Subcutaneous abdominal adipose tissue (tissue), 5 donors: ENCODE measurements around the gene TSLP.

ENCODE experiments used
- H3K27ac ChIP-seq: one replicate; pipeline ENCODE4 v1.7.0; 2013; ENCODE audit warnings: low read depth, mild to moderate bottlenecking, inconsistent platforms, low read length, moderate library complexity
- H3K27me3 ChIP-seq, 5 donors: one replicate each; pipeline ENCODE4 v1.7.0; 2013; ENCODE audit warnings: low read length in 5 of 5, inconsistent platforms in 1 of 5; ENCODE audit not compliant: control insufficient read depth in 5 of 5, insufficient read depth in 4 of 5
- H3K36me3 ChIP-seq, 5 donors: one replicate each; pipeline ENCODE4 v1.7.0; 2013; ENCODE audit warnings: low read length in 5 of 5; ENCODE audit not compliant: control insufficient read depth in 5 of 5, insufficient read depth in 5 of 5
- H3K4me1 ChIP-seq, 5 donors: one replicate each; pipeline ENCODE4 v1.7.0; 2013; ENCODE audit warnings: low read length in 5 of 5, mild to moderate bottlenecking in 3 of 5, moderate library complexity in 1 of 5; ENCODE audit not compliant: control insufficient read depth in 5 of 5, insufficient read depth in 5 of 5
- H3K4me3 ChIP-seq, 5 donors: one replicate each; pipeline ENCODE4 v1.7.0; 2013; ENCODE audit warnings: low read length in 5 of 5, low read depth in 1 of 5
- H3K9ac ChIP-seq, 5 donors: one replicate each; pipeline ENCODE4 v1.7.0; 2013; ENCODE audit warnings: low read length in 5 of 5, mild to moderate bottlenecking in 4 of 5, moderate library complexity in 3 of 5
- H3K9me3 ChIP-seq, 5 donors: one replicate each; pipeline ENCODE4 v1.7.0; 2013; ENCODE audit warnings: low read length in 5 of 5; ENCODE audit not compliant: control insufficient read depth in 5 of 5
- donor health status: healthy.
- donor health status: healthy.
- donor health status: healthy.
- donor health status: healthy.
- donor health status: healthy.

The TSLP gene

DNA sequence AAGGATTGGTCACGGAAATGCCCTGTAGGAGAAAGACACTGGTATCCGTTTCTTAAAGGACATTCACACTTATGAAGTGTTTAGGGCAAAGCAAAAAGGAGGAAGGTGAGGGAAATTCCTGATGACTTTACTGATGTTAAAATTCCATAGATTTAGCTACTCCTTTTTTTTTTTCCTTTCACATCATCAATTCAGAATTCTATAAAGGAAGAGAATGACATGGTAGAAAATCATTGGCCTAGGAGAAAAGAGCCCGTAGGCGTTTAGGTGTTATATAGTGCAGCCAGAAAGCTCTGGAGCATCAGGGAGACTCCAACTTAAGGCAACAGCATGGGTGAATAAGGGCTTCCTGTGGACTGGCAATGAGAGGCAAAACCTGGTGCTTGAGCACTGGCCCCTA is at the start of gene TSLP:
Gene TSLP (plus strand): TSS at position 301 of the 400 bp plus-strand sequence. CDS start 178 bp downstream, outside the sequence.
- H3K4me1 ChIP-seq, result peaks cover 0 to 46% (median 37%) of the 10 kb centered on the region in 5 donors
- H3K4me3 ChIP-seq, result peak within 1 kb of the TSS in 4 of 5 donors; percentile 52 to 79 (median 76)
- H3K27me3 ChIP-seq, result peaks cover 0 to 16% (median 7%) of the 10 kb centered on the region in 5 donors
- H3K9me3 ChIP-seq, result no peaks in the 10 kb centered on the region
- peak within 1 kb of the TSS; percentile 74 for H3K27ac ChIP-seq
- peak within 1 kb of the TSS in 3 of 5 donors; percentile 53 to 77 (median 77) for H3K9ac ChIP-seq
- H3K36me3 ChIP-seq, result no peaks in the 10 kb centered on the region

DNA sequence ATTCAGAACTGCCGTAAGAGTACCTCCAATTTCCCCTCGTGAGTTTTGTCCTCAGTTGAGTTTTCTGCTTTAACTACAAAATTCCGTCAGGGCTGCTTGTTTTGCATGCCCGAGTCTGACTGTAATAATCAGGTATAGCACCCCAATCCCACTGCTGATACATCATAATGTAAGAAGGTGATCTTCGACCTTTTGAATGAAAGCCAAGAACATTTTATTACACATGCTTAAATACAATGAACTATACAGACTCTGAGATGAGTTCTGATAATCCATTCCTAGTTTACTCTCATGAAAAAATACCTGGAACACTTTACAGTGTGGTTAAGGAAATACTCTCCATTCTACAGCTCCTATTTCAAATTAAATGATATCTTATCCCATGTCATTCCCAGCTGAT is 49.2 kb upstream of the TSLP start:
- Histone ChIP-seq H3K4me3 (no peak overlapping the region), H3K36me3 (no peaks in the 10 kb centered on the region), H3K4me1 (no peaks in the 10 kb centered on the region), H3K27ac (no peak overlapping the region), H3K27me3 (no peaks in the 10 kb centered on the region), H3K9ac (no peak overlapping the region), H3K9me3 (no peaks in the 10 kb centered on the region)

DNA sequence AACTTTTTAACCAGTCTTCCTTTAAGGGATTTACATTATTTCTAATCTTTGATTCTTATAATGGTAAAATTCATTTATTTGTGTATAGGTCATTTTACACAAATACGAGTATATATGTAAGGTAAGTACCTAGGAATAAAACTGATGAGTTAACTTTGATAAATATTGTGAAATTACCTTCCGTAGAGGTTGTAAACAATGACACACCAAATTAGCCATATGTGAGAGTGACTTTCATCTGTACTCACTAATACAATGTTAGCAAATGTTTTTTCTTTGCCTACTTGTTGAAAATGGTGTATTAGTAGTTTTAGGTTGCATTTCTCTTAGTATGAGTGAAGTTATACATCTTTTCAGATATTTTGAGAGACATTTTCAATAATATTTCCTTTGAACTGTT is 42.6 kb upstream of the TSLP start:
- Histone ChIP-seq H3K4me1 (no peaks in the 10 kb centered on the region), H3K9me3 (no peaks in the 10 kb centered on the region), H3K27ac (no peak overlapping the region), H3K4me3 (no peak overlapping the region), H3K9ac (no peak overlapping the region), H3K36me3 (no peaks in the 10 kb centered on the region), H3K27me3 (no peaks in the 10 kb centered on the region)

DNA sequence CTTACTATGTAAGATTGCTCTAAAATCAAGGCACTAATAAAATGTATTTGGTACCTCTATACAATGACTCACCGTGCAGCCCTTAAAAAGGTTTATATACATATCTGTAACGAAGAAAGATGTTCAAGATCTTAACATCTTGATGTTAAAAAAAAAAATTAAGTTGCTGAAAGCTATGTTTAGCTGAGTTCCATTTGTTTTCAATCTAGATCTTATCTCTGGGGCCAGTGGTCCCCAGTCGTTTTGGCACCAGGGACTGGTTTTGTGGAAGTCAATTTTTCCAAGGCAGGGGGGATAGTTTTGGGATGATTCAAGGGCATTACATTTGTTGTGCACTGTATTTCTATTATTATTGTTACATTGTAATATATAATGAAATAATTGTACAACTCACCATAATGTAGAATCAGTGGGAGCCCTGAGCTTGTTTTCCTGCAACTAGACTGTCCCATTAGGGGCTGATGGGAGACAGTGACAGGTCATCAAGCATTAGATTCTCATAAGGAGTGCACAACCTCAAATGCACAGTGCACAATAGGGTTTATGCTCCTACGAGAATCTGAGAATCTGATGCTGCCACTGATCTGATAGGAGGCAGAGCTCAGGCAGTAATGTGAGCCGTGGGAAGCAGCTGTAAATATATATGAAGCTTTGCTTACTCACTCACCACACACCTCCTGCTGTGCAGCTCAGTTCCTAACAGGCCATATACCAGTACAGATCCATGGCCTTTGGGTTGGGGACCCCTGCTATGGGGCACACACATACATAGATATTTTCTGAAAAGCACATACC is 27.6 kb upstream of the TSLP start:
- H3K27me3 ChIP-seq, result no peaks in the 10 kb centered on the region
- peaks cover 0 to 4% (median 0%) of the 10 kb centered on the region in 5 donors for H3K9me3 ChIP-seq
- H3K4me1 ChIP-seq, result no peaks in the 10 kb centered on the region
- H3K27ac ChIP-seq, result no peak overlapping the region
- H3K9ac ChIP-seq, result no peak overlapping the region
- H3K36me3 ChIP-seq, result no peaks in the 10 kb centered on the region
- no peak overlapping the region for H3K4me3 ChIP-seq

DNA sequence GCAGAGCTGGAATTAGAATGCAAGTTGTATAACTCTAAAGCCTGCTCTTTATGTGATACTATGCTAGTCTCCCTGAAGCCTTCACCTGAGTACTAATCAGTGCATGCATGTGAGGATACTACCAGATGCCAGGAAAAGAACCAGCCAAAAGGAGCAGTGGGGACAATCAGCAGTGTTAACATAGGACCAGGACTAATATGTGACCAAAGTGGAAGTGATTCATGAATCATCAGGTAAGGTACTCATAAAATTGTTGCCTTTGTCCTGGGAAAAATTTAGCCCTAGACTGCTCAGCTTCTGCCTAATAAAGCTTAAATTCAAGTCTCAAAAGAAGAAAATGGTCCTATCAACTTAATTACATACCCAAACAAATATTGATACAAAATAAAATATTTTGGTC is 13.4 kb upstream of the TSLP start:
- Histone ChIP-seq H3K27me3 (peaks cover 0 to 4% (median 0%) of the 10 kb centered on the region in 5 donors), H3K4me3 (no peak overlapping the region)

DNA sequence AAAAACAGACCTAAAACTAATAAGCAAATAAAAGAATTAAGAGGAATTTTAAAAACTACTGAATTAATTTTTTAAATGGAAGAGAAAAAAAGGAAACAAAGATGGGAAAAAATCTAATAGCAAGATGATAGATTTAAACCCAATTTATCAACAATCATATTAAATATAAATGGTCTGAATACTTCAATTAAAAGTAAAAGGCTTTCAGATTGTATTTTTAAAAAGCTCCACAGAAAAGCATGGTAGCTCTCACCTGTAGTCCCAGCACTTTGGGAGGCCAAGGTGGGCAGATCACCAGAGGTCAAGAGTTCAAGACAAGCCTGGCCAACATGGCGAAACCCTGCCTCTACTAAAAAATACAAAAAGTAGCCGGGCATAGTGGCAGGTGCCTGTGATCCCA is 11.3 kb upstream of the TSLP start:
- no peak overlapping the region for H3K4me3 ChIP-seq
- peaks cover 0 to 2% (median 0%) of the 10 kb centered on the region in 5 donors for H3K9me3 ChIP-seq
- peaks cover 0 to 4% (median 0%) of the 10 kb centered on the region in 5 donors for H3K27me3 ChIP-seq
- no peaks in the 10 kb centered on the region for H3K4me1 ChIP-seq
- no peak overlapping the region for H3K27ac ChIP-seq
- no peaks in the 10 kb centered on the region for H3K36me3 ChIP-seq
- no peak overlapping the region for H3K9ac ChIP-seq

More for the DNA sequence above, 13.4 kb upstream of the TSLP start:
- Histone ChIP-seq H3K9ac (no peak overlapping the region), H3K4me1 (no peaks in the 10 kb centered on the region), H3K27ac (no peak overlapping the region), H3K36me3 (no peaks in the 10 kb centered on the region), H3K9me3 (peaks cover 0 to 2% (median 0%) of the 10 kb centered on the region in 5 donors)

DNA sequence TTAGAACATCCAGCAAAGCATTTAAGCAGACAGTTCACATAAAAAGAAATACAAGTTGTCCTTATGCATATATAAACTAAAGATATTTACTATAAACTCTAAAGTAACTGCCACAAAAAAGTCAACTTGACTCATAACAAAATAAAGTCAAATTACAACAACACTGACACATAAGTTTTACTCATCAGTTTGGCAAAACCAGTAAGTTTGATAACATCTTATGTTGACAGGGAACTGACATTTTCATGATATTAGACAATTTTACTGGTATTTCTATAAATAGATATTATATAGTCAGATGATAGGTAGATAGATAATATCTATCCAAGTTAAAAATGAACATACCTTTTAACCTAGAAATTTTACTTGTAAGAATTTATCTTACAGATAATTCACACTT is 9.9 kb upstream of the TSLP start:
- no peaks in the 10 kb centered on the region for H3K36me3 ChIP-seq
- no peak overlapping the region for H3K27ac ChIP-seq
- no peak overlapping the region for H3K9ac ChIP-seq
- peaks cover 0 to 9% (median 0%) of the 10 kb centered on the region in 5 donors for H3K4me1 ChIP-seq
- H3K27me3 ChIP-seq, result peaks cover 0 to 4% (median 0%) of the 10 kb centered on the region in 5 donors
- peaks cover 0 to 2% (median 0%) of the 10 kb centered on the region in 5 donors for H3K9me3 ChIP-seq
- no peak overlapping the region for H3K4me3 ChIP-seq

DNA sequence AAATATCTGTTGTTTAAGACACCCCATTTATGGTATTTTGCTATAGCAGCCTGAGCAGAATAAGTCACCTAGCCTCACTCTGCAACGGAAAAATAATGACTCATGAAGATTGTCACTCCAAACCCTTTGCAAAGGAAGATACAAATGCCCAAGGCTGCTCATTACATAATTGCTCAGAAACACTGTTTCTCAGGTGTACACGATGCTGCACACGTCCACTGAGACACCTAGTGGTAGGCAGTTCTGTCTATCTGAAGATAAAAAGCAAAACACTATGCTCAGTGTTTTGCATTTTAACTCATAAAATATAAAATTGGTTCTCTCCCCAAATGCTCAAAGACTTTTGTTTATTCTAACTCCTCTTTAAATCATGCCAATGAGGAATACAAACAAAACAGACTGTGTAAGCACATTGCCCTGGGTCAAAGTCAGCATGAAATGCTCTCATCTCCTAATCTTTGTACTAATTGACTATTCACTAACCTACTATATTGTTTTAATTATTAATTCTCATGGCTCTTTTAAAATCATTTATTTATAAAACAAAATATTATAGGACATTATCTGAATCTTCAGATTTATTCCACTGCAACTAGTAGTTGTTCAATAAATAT is 7.7 kb upstream of the TSLP start:
- Histone ChIP-seq H3K36me3 (no peaks in the 10 kb centered on the region), H3K9me3 (peaks cover 0 to 2% (median 0%) of the 10 kb centered on the region in 5 donors), H3K4me1 (peaks cover 0 to 21% (median 0%) of the 10 kb centered on the region in 5 donors), H3K9ac (no peak overlapping the region), H3K27ac (no peak overlapping the region), H3K4me3 (no peak overlapping the region), H3K27me3 (peaks cover 0 to 11% (median 0%) of the 10 kb centered on the region in 5 donors)

DNA sequence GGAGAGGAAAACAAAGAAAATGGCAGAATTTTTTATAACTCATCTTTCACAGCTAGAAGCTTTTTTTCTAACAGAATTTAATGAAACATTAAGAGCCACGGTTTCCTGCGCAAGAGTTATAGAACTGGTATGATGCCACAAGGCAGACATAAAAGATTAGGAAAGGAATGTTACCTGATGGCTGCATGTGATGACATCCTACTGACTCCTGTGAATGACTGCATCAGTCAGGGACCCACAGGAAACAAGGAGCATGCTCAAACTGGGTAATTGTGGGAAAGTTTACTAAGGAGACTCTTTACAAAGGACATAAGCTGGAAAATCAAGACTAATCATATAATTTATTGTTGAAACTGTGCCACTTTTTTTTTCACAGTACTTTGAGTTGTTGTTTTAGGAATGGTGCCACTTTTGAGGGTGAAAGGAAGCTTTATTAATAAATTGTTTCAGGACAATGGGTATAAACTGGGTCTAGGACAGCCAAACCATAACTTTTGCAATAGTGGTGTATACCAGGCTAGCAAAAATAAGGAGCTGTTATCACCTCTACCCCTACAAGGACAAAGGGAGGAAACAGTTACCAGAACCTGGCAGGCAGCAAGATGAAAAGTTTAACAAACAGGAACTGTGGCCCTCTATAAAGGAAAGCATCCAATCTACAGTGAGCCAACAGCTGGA is 5.1 kb upstream of the TSLP start:
- Histone ChIP-seq H3K9ac (no peak overlapping the region), H3K9me3 (no peaks in the 10 kb centered on the region), H3K4me3 (no peak overlapping the region), H3K4me1 (peaks cover 0 to 28% (median 11%) of the 10 kb centered on the region in 5 donors), H3K27me3 (peaks cover 0 to 16% (median 7%) of the 10 kb centered on the region in 5 donors), H3K36me3 (no peaks in the 10 kb centered on the region), H3K27ac (no peak overlapping the region)

DNA sequence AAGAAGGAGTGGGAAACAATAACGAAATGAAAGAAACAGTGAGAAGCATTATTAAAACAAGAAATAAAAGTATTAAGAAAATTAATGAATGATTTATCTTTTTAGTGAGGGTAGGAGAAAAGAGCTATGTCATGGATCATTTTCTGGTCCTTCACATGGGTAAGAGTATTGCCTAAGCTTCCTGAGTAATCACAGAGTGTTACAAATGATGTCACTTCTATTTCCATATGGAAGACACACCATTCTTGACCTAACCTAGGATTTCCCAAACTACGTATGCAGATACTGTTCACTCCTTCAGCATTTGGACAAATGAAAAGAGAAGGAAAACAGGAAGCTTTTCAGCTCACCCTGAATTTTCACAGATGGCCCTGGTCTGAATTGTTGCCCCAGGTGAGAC is 3.3 kb upstream of the TSLP start:
- H3K4me3 ChIP-seq, result no peak overlapping the region
- H3K9ac ChIP-seq, result no peak overlapping the region
- H3K27me3 ChIP-seq, result peaks cover 0 to 16% (median 7%) of the 10 kb centered on the region in 5 donors
- H3K9me3 ChIP-seq, result no peaks in the 10 kb centered on the region
- no peaks in the 10 kb centered on the region for H3K36me3 ChIP-seq
- no peak overlapping the region for H3K27ac ChIP-seq
- H3K4me1 ChIP-seq, result peaks cover 0 to 32% (median 19%) of the 10 kb centered on the region in 5 donors
